HEK293 (cell line): ENCODE measurements around the gene SCUBE1.
A peak's percentile ranks its signal among the peaks of the same experiment; 100 is the strongest.

Experiments used
- BCL11A ChIP-seq: fragments of 450-650 bp; formaldehyde crosslinking; IDR thresholded peaks from 2 replicates; pipeline ENCODE4 v1.5.1; 2016; ENCODE audit warnings: low read depth, missing biosample characterization, missing genetic modification characterization
- GLIS2 ChIP-seq: fragments of 450-650 bp; formaldehyde crosslinking; IDR thresholded peaks from 2 replicates; pipeline ENCODE4 v1.5.1; 2016; ENCODE audit warnings: missing biosample characterization, missing genetic modification characterization
- KLF8 ChIP-seq: fragments of 450-650 bp; formaldehyde crosslinking; IDR thresholded peaks from 2 replicates; pipeline ENCODE4 v1.5.1; 2016; ENCODE audit warnings: missing biosample characterization, missing genetic modification characterization
- PRDM1 ChIP-seq: fragments of 450-650 bp; formaldehyde crosslinking; IDR thresholded peaks from 2 replicates; pipeline ENCODE4; 2016; ENCODE audit warnings: missing biosample characterization, missing genetic modification characterization
- SP2 ChIP-seq: fragments of 450-650 bp; formaldehyde crosslinking; IDR thresholded peaks from 2 replicates; pipeline ENCODE4 v1.5.1; 2016; ENCODE audit warnings: missing biosample characterization, missing genetic modification characterization
- TRIM28 ChIP-seq: IDR thresholded peaks from 2 replicates; pipeline ENCODE4 v1.6.1; 2011; ENCODE audit warnings: low read length, control low read depth, borderline replicate concordance
- ZBTB1 ChIP-seq: fragments of 450-650 bp; formaldehyde crosslinking; IDR thresholded peaks from 2 replicates; pipeline ENCODE4 v1.5.1; 2016; ENCODE audit warnings: missing biosample characterization, missing genetic modification characterization
- ZBTB20 ChIP-seq: fragments of 450-650 bp; formaldehyde crosslinking; IDR thresholded peaks from 2 replicates; pipeline ENCODE4 v1.5.1; 2016; ENCODE audit warnings: missing biosample characterization, missing genetic modification characterization
- ZBTB7A ChIP-seq: fragments of 450-650 bp; formaldehyde crosslinking; IDR thresholded peaks from 2 replicates; pipeline ENCODE4 v1.5.1; 2016; ENCODE audit warnings: low read depth, missing biosample characterization, missing genetic modification characterization
- ZEB2 ChIP-seq: fragments of 450-650 bp; formaldehyde crosslinking; IDR thresholded peaks from 2 replicates; pipeline ENCODE4 v1.5.1; 2016; ENCODE audit warnings: missing biosample characterization, missing genetic modification characterization
- ZNF223 ChIP-seq: fragments of 450-650 bp; formaldehyde crosslinking; IDR thresholded peaks from 2 replicates; pipeline ENCODE4 v1.5.1; 2016; ENCODE audit warnings: missing biosample characterization, missing genetic modification characterization
- ZNF239 ChIP-seq: fragments of 450-650 bp; formaldehyde crosslinking; IDR thresholded peaks from 2 replicates; pipeline ENCODE4 v1.5.1; 2016; ENCODE audit warnings: missing biosample characterization, missing genetic modification characterization
- ZNF311 ChIP-seq: fragments of 450-650 bp; formaldehyde crosslinking; IDR thresholded peaks from 2 replicates; pipeline ENCODE4 v1.5.1; 2017; ENCODE audit warnings: missing biosample characterization, missing genetic modification characterization, borderline replicate concordance
- ZNF335 ChIP-seq: fragments of 450-650 bp; formaldehyde crosslinking; conservative IDR thresholded peaks from 2 replicates; pipeline ENCODE4 v1.5.1; 2016; ENCODE audit warnings: missing biosample characterization, missing genetic modification characterization
- ZNF366 ChIP-seq: fragments of 450-650 bp; formaldehyde crosslinking; conservative IDR thresholded peaks from 2 replicates; pipeline ENCODE4 v1.5.1; 2016; ENCODE audit warnings: missing biosample characterization, missing genetic modification characterization
- ZNF629 ChIP-seq: fragments of 450-650 bp; formaldehyde crosslinking; IDR thresholded peaks from 2 replicates; pipeline ENCODE4 v1.5.1; 2017; ENCODE audit warnings: missing biosample characterization, missing genetic modification characterization
- ZNF76 ChIP-seq: fragments of 450-650 bp; formaldehyde crosslinking; IDR thresholded peaks from 2 replicates; pipeline ENCODE4; 2016; ENCODE audit warnings: low read depth, missing biosample characterization, missing genetic modification characterization, borderline replicate concordance
- TF ChIP-seq, protein P1 (sequence below): fragments of 450-650 bp; formaldehyde crosslinking; IDR thresholded peaks from 2 replicates; pipeline ENCODE4 v1.5.1; 2016; ENCODE audit warnings: missing biosample characterization, missing genetic modification characterization
- TF ChIP-seq, protein P2 (sequence below): fragments of 450-650 bp; formaldehyde crosslinking; IDR thresholded peaks from 2 replicates; pipeline ENCODE4 v1.5.1; 2016; ENCODE audit warnings: missing biosample characterization, missing genetic modification characterization
- TF ChIP-seq, protein P3 (sequence below): fragments of 450-650 bp; formaldehyde crosslinking; IDR thresholded peaks from 2 replicates; pipeline ENCODE4 v1.5.1; 2016; ENCODE audit warnings: missing biosample characterization, missing genetic modification characterization
- TF ChIP-seq, protein P4 (sequence below): fragments of 450-650 bp; formaldehyde crosslinking; IDR thresholded peaks from 2 replicates; pipeline ENCODE4 v1.5.1; 2016; ENCODE audit warnings: missing biosample characterization, missing genetic modification characterization
- TF ChIP-seq, protein P5 (sequence below): fragments of 450-650 bp; formaldehyde crosslinking; IDR thresholded peaks from 2 replicates; pipeline ENCODE4 v1.5.1; 2016; ENCODE audit warnings: missing biosample characterization, missing genetic modification characterization
- TF ChIP-seq, protein P6 (sequence below): fragments of 450-650 bp; formaldehyde crosslinking; IDR thresholded peaks from 2 replicates; pipeline ENCODE4 v1.5.1; 2016; ENCODE audit warnings: missing biosample characterization, missing genetic modification characterization

The SCUBE1 gene

DNA sequence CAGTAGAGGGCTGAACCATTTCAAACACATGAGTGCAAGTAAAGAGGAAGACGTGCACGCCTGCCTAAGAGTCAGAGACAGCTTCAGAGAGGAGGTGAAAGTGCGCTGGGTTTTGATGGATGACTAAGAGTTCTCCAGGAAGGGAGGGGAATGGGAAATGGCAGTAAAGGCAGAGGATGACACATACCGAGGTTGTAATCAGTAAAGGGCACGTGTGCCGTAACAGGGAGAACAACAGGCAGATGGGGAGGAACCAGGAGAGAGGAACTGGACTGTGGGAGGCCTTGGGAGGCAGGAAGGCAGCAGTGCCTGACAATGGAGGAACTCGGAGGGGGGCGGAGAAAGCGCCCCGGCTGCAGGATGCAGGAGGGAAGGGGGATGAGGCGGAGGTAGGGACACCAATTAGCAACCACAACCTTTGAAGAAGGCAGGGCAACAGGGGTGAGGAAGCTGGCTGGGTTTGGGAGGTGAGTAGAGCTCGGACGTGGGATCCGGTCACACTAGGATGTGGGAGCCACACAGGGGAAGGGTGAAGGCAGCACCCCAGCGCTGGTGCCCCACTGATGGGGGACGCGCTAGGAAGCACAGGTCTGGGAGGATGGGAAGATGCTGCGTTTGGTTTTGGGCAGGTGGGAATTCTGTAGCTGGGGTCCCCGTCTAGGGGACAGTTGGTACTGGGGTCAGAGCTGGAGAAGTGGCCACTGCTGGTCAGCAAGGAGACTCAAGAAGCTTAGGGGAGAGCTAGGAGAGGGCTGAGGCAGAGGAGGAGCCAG, 67.4 kb downstream of the SCUBE1 start (continued):
- TF ChIP-seq BCL11A: 0 out of 2 replicates have a peak, but pooled peaks have one; percentile 81
- peak; percentile 76 for TF ChIP-seq KLF8 (tag by site-specific recombination)
- TF ChIP-seq PRDM1: peak; percentile 98
- 0 out of 2 replicates have a peak, but pooled peaks have one; percentile 5 for TF ChIP-seq ZBTB1 (tag by site-specific recombination)
- TF ChIP-seq, protein P1, sequence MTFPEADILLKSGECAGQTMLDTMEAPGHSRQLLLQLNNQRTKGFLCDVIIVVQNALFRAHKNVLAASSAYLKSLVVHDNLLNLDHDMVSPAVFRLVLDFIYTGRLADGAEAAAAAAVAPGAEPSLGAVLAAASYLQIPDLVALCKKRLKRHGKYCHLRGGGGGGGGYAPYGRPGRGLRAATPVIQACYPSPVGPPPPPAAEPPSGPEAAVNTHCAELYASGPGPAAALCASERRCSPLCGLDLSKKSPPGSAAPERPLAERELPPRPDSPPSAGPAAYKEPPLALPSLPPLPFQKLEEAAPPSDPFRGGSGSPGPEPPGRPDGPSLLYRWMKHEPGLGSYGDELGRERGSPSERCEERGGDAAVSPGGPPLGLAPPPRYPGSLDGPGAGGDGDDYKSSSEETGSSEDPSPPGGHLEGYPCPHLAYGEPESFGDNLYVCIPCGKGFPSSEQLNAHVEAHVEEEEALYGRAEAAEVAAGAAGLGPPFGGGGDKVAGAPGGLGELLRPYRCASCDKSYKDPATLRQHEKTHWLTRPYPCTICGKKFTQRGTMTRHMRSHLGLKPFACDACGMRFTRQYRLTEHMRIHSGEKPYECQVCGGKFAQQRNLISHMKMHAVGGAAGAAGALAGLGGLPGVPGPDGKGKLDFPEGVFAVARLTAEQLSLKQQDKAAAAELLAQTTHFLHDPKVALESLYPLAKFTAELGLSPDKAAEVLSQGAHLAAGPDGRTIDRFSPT (tag by site-specific recombination): peak; percentile 62; the same call in 1 of the 2 replicates
- TF ChIP-seq SP2 (tag by site-specific recombination): peak; percentile 75
- TF ChIP-seq, protein P2, sequence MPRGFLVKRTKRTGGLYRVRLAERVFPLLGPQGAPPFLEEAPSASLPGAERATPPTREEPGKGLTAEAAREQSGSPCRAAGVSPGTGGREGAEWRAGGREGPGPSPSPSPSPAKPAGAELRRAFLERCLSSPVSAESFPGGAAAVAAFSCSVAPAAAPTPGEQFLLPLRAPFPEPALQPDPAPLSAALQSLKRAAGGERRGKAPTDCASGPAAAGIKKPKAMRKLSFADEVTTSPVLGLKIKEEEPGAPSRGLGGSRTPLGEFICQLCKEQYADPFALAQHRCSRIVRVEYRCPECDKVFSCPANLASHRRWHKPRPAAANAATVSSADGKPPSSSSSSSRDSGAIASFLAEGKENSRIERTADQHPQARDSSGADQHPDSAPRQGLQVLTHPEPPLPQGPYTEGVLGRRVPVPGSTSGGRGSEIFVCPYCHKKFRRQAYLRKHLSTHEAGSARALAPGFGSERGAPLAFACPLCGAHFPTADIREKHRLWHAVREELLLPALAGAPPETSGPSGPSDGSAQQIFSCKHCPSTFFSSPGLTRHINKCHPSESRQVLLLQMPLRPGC (tag by site-specific recombination): peak; percentile 86
- peak; percentile 63 for TF ChIP-seq ZNF335
- TF ChIP-seq ZEB2 (tag by site-specific recombination): peak; percentile 74
- TF ChIP-seq ZNF629: peak; percentile 81
- peak; percentile 49; the same call in 1 of the 2 replicates for TF ChIP-seq ZBTB20 (tag by site-specific recombination)
- TF ChIP-seq ZNF366: peak; percentile 45; the same call in 1 of the 2 replicates
- no peak for TF ChIP-seq ZNF223 (tag by site-specific recombination)
- TF ChIP-seq ZNF311 (tag by site-specific recombination): no peak
- TF ChIP-seq, protein P3, sequence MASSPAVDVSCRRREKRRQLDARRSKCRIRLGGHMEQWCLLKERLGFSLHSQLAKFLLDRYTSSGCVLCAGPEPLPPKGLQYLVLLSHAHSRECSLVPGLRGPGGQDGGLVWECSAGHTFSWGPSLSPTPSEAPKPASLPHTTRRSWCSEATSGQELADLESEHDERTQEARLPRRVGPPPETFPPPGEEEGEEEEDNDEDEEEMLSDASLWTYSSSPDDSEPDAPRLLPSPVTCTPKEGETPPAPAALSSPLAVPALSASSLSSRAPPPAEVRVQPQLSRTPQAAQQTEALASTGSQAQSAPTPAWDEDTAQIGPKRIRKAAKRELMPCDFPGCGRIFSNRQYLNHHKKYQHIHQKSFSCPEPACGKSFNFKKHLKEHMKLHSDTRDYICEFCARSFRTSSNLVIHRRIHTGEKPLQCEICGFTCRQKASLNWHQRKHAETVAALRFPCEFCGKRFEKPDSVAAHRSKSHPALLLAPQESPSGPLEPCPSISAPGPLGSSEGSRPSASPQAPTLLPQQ (tag by site-specific recombination): 0 out of 2 replicates have a peak, but pooled peaks have one; percentile 35
- TF ChIP-seq TRIM28: peak; percentile 57; the same call in 1 of the 2 replicates
- TF ChIP-seq GLIS2: peak; percentile 71
- TF ChIP-seq, protein P4, sequence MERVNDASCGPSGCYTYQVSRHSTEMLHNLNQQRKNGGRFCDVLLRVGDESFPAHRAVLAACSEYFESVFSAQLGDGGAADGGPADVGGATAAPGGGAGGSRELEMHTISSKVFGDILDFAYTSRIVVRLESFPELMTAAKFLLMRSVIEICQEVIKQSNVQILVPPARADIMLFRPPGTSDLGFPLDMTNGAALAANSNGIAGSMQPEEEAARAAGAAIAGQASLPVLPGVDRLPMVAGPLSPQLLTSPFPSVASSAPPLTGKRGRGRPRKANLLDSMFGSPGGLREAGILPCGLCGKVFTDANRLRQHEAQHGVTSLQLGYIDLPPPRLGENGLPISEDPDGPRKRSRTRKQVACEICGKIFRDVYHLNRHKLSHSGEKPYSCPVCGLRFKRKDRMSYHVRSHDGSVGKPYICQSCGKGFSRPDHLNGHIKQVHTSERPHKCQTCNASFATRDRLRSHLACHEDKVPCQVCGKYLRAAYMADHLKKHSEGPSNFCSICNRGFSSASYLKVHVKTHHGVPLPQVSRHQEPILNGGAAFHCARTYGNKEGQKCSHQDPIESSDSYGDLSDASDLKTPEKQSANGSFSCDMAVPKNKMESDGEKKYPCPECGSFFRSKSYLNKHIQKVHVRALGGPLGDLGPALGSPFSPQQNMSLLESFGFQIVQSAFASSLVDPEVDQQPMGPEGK (tag by site-specific recombination): peak; percentile 77
- no peak for TF ChIP-seq ZBTB7A
- TF ChIP-seq ZNF76 (tag by site-specific recombination): peak; percentile 59; the same call in 1 of the 2 replicates
- TF ChIP-seq, protein P5, sequence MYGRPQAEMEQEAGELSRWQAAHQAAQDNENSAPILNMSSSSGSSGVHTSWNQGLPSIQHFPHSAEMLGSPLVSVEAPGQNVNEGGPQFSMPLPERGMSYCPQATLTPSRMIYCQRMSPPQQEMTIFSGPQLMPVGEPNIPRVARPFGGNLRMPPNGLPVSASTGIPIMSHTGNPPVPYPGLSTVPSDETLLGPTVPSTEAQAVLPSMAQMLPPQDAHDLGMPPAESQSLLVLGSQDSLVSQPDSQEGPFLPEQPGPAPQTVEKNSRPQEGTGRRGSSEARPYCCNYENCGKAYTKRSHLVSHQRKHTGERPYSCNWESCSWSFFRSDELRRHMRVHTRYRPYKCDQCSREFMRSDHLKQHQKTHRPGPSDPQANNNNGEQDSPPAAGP (tag by site-specific recombination): peak; percentile 98
- TF ChIP-seq, protein P6, sequence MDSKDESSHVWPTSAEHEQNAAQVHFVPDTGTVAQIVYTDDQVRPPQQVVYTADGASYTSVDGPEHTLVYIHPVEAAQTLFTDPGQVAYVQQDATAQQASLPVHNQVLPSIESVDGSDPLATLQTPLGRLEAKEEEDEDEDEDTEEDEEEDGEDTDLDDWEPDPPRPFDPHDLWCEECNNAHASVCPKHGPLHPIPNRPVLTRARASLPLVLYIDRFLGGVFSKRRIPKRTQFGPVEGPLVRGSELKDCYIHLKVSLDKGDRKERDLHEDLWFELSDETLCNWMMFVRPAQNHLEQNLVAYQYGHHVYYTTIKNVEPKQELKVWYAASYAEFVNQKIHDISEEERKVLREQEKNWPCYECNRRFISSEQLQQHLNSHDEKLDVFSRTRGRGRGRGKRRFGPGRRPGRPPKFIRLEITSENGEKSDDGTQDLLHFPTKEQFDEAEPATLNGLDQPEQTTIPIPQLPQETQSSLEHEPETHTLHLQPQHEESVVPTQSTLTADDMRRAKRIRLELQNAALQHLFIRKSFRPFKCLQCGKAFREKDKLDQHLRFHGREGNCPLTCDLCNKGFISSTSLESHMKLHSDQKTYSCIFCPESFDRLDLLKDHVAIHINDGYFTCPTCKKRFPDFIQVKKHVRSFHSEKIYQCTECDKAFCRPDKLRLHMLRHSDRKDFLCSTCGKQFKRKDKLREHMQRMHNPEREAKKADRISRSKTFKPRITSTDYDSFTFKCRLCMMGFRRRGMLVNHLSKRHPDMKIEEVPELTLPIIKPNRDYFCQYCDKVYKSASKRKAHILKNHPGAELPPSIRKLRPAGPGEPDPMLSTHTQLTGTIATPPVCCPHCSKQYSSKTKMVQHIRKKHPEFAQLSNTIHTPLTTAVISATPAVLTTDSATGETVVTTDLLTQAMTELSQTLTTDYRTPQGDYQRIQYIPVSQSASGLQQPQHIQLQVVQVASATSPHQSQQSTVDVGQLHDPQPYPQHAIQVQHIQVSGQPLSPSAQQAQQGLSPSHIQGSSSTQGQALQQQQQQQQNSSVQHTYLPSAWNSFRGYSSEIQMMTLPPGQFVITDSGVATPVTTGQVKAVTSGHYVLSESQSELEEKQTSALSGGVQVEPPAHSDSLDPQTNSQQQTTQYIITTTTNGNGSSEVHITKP (tag by site-specific recombination): peak; percentile 96
- TF ChIP-seq ZNF239 (tag by site-specific recombination): no peak
